Jurkat, Clone E6-1 (cell line): Measurements from ENCODE around the gene IPO5.
"Not testable (repeated sequence)": the region's sequence is repeated elsewhere in the genome, so short reads cannot be mapped to it uniquely, and the experiment has no call there.

Experiments used
- DNase-seq: peaks from one replicate; pipeline ENCODE4 v3.0.0-alpha.2; 2011; ENCODE audit warnings: low read depth, low spot score
- H3K4me3 ChIP-seq: 2 replicates; pipeline ENCODE4 v1.5.1; 2011; ENCODE audit warnings: mild to moderate bottlenecking, low read length, control low read depth, moderate library complexity

The IPO5 gene

DNA sequence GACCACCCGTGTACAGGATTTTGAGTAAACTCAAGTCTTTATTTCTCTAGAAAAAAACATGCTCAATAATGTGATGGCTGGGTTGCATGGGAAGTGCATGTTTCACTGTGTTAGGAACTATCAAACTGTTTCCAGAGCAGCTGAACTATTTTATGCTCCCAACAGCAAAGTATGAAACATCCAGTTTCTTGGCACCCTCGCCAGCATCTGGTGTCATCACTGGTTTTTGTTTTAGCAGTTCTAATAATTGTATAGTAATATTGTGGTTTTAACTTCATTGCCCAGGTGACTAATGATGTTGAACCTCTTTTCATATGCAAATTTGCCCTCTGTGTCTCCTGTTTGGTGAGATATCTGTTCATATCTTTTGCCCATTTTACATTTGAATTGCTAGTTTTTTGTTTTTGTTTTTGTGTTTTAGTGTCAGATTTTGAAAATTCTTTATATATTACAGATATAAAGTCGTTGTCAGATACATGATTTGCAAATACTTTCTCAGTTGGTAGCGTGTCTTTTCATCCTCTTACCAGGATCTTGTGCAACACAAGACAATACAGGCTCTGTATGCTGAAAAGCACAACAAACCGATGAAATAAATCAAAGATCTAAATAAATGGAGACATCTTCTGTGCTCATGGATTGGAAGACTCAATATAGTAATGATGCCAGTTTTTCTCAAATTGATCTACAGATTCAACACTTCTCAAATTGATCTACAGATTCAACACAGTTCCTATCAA is 87.8 kb downstream of the IPO5 start:
- no peak for DNase-seq
- H3K4me3 ChIP-seq: no peak overlapping the region

DNA sequence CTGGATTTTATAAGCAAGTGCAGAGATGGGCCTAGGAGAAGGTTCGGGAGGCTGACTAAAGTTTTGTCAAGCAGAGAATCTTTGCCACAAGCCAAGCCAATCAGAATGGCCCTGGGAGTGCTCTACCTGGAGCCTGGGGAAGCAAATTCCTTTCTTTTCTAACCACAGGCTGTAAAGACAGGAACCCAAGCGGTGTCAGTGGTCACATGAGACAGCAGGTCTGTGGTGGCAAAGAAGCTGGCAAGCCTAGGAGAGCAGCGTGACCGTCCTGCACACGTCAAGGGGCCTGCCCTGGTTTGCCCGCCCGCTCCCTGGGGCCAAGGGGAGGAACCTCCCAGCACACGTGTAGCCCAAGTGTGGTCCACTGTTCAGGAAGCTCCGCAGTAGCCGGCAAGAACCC is 90.8 kb downstream of the IPO5 start:
- no peak overlapping the region for H3K4me3 ChIP-seq
- DNase-seq: no peak

DNA sequence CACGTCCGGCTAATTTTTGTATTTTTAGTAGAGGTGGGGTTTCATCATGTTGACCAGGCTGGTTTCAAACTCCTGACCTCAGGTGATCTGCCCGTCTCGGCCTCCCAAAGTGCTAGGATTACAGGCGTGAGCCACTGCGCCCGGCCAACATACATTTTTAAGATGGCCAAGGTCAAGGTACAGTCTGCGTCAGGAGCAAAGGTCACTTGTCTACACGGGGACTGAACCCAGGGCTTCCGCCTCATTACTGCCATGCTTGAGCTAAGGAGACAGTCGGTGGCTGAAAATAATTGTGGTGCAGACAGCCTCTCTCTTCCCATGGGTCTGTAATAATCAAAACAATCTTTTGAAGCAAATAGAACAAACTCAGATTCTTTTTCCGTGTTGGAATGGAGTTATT is 94.3 kb downstream of the IPO5 start:
- not testable (repeated sequence) for DNase-seq, H3K4me3 ChIP-seq

DNA sequence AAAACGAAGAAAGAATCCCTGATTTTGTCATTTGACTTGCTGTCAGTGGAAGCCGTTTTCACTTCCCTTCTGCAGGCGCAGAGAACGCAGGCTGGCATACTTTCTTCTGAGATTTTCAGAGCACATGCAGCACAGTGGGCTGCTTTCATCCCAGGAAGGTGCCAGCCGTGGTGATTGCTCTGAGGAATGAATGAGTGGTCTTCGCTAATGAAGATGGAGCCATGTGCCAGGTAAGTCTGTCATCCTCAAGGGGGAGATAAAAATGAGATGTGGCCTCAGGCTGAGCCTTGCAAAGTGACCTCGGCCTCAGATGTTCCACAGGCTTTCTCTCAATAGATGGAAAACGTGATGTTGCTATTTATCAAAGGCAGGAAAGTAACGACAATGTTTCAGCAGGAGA is 94.8 kb downstream of the IPO5 start:
- DNase-seq: no peak
- H3K4me3 ChIP-seq: no peak overlapping the region

DNA sequence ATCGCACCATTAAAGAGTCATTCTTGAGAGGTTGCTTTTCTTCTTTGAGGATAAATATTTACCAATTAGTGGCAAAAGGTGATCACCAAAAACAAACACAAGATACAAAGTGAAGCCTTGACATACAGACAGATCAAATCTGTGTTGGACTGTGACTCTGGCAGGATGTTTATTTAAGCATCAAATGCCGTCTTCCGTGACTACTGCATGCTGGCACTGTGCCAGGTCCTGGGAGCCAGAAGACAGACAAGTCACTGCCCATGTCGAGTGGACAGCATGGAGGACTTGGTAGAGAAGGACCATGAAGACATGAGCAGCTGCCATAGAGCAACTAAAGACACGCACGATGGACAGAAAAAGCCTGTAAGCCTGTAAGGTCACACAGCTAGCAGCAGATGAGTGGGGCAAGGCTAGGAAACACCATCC is 96.6 kb downstream of the IPO5 start:
- no peak for DNase-seq
- H3K4me3 ChIP-seq: no peak overlapping the region

DNA sequence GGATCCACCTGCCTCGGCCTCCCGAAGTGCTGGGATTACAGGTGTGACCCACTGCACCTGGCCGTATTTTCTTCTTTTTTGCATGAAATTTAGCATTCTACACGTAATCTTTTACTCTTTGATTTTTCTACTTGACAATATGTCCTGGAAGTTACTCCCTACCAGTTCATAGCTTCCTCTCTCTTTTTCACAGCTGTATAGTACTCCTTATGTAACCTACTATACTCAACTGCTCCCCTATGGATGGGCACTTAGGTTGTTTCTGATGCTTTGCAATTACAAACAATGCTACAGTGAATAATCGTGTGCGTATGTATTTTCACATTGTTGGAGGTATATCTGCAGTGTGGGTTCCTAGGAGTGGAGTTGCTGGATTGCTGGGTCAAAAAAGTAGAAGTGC is 98.9 kb downstream of the IPO5 start:
- DNase-seq: no peak
- no peak overlapping the region for H3K4me3 ChIP-seq

DNA sequence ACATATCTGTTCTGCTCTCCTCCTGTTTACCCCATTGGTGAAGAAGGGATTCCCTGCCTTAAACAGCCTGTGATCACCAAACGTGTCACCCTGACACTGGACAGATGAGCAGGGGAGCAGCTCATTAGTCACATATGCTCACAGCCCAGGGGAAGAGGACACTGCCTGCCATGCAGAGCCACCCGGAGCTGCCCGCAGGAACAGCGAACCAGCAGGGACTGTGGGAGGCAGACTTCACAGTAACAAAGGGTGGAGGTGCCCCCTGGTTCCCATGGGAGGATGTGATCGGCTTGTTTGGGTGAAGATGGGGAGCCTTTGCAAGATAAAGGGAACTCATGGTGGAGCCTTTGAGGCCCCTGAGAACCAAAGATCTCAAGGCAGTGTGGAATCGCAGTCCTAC is 100.8 kb downstream of the IPO5 start:
- no peak for DNase-seq
- H3K4me3 ChIP-seq: no peak overlapping the region

DNA sequence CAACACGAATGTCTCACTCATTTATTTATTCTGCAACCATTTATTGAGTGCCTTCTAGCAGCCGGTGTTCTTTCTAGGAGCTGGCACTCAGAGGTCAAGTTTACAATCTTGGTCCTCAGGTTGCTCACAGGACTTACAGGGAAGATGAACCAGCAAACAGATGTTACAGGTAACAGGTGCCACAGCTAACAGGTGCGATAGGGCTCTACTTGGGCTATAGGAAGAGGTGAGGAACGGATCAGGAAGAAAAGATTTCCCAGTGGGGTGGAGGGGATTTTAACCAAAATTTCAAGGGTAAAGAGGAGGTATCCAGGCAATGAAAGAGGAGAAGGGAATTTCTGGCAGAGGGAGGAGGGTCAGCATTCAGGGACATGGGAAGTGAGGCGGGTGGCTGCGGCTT is 102.1 kb downstream of the IPO5 start:
- DNase-seq: no peak

DNA sequence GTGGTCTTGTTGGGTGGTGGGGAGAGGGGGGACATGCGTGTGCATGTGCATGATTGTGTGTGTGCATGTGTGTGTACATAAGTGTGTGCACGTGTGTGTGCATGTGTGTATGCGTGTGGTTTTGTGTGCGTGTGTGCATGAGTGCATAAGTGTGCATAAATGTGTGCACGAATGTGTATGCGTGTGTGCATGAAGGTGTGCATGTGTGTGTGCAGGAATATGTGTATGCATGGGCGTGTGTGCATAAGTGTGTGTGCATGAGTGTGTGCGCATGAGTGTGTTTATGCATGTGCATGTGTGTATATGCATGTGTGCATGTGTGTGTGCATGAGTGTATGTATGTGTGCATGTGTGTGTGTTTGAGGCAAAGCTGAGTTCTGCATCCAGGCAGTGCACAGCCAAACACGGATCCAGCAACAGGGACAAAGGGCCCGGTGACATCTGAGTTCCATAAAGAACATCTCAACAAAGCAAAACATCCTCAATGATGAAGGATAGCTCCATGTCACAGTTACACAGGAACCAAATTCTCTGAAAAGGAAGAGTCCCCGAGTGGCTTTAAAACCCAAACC is 103.5 kb downstream of the IPO5 start:
- no peak for DNase-seq
- H3K4me3 ChIP-seq: no peak overlapping the region

More for the DNA sequence above, 102.1 kb downstream of the IPO5 start:
- H3K4me3 ChIP-seq: no peak overlapping the region

DNA sequence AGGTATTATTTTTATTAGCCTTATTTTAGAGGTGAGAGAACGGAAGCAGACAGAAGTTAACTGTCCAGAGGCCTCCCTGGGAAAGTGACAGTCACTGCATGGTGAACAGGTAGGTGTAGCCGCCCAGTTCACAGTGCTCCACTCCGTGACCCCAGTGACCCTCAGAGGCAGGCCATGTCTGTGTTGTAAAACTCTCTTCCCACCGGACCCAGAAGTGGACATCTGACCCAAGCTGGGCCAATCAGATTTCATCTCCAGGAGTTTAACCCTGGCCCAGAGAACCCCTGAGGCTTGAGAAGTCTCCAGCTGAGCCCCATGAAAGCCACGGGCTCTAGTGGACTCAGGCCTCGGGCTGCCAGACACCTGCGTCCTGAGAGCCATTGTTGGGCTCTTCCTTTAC is 105.8 kb downstream of the IPO5 start:
- H3K4me3 ChIP-seq: no peak overlapping the region
- DNase-seq: no peak

DNA sequence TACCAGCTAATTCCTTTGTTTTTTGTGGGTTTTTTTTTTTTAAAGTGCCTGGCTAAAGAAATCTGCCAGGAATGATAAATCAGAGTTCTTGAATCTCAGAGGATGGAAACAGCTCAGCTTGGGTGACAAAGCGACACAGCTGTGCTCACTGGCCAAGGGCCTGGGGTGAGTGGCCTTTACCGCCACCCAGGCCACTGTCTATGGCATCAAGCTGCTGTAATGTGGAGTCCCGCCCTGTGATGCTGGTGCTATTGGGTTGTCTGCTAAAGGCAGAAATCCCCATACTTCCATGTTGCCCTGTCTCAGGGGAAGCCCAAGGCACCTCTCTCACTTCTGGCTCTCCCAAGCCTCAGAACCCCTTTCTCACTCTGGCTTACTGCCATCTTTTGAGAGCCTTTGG is 106.8 kb downstream of the IPO5 start:
- H3K4me3 ChIP-seq: no peak overlapping the region
- no peak for DNase-seq

DNA sequence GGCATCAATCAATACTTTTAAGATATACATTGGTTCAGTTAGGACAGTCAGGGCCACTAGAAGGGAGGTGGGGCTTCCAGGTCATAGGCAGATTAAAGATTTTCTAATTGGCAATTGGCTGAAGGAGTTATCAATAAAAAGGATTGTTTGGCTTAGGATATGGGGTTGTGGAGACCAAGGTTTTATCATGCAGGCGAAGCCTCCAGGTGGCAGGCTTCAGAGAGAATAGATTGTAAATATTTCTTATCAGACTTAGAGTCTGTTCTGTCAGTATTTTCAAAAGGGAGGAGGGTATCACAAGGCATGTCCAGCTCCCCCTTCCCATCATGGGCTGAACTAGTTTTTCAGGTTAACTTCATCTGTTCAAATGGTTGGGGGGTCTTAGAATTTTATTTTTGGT is 112.0 kb downstream of the IPO5 start:
- no peak for DNase-seq
- no peak overlapping the region for H3K4me3 ChIP-seq

DNA sequence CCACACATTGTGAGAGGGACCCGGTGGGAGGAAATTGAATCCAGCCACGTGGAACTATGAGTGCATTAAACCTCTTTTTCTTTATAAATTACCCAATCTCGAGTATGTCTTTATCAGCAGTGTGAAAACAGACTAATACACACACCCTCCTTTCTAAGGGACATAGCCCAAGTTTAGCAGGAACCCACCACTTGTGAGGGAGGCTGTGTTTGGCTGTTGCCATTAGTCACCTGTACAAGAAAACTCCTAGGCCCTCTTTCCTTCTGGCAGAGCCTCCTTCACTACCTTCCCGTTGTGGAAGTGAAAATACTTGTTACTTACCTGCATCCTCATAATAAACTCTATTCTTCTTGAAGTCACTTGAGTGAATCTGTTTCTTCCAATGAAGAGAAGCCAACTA is 113.2 kb downstream of the IPO5 start:
- no peak for DNase-seq
- no peak overlapping the region for H3K4me3 ChIP-seq

DNA sequence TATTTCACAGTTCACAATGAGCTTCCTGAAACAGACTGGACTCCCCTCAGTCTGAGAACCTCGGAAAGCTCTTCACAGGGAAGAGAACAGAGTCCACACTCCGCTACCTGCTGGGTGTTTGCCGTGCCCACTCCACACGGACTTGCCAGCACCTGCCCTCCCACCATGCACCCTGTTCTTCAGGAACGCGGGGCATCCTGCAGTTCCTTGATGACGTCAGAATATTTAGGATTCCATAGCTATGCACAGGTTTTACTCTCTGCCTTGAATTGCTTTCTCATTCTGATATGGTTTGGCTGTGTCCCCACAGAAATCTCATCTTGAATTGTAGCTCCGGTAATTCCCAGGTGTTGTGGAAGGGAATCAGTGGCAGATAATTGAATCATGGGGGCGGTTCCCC is 115.0 kb downstream of the IPO5 start:
- no peak overlapping the region for H3K4me3 ChIP-seq
- DNase-seq: no peak

DNA sequence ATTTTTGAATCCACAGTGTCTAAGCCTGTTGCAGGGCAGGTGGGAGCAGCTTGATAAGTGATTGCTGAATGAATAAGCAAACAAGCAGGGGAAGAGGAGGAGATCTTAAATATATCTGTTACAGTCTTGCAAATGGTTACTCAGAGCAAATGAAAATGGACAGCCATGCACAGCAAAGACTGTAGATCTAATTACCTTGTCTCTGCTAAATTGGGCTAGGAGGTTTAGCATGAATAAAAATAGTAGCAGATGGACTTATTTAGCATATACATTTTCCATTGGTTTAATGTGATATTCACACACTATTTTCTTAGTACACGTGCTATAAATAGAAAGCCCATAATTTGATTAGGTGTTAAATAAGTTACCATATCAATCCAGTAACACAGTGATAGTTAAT is 116.5 kb downstream of the IPO5 start:
- no peak overlapping the region for H3K4me3 ChIP-seq
- no peak for DNase-seq

DNA sequence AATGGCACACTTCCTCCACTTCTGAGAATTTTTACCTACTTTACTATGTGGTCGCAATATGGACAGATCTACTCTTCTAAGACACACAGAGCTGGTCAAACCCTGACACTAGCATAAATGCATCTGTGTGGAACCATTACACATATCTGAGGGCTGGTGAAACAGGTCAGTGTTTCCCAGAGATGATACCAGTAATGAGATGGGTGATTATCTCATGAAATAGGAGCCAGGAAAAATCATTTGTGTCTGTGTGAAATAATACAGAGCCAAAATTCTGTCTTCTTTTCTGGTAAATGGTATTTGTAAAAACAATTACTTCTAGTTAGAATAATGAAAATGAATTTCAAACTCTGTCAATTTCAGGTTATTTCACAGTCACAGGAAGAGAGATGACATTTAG is 117.8 kb downstream of the IPO5 start:
- H3K4me3 ChIP-seq: no peak overlapping the region
- no peak for DNase-seq

DNA sequence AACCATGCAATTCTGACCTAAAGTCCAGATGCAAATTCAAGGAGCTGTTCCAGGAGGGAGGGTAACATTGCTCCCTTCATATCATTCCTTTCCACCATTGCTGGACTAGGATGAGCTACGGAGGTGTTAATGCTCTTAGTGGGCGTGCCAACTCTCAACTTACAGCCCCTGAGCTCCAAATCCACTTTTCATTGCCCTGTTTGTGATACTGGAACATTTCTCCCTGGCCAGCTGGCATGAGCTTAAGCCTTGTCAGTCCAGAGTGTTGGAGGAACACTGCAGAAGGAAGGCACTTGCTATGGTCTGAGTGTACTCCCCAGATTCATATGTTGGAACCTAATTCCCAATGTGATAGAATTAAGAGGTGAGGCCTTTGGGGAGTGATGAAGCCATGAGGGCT is 119.0 kb downstream of the IPO5 start:
- DNase-seq: no peak
- H3K4me3 ChIP-seq: no peak overlapping the region
